ENCODE results near the gene SUPT7L.
A peak's percentile ranks its signal among the peaks of the same experiment; 100 is the strongest.
"Not testable (repeated sequence)": the region's sequence is repeated elsewhere in the genome, so short reads cannot be mapped to it uniquely, and the experiment has no call there.

The SUPT7L gene

DNA sequence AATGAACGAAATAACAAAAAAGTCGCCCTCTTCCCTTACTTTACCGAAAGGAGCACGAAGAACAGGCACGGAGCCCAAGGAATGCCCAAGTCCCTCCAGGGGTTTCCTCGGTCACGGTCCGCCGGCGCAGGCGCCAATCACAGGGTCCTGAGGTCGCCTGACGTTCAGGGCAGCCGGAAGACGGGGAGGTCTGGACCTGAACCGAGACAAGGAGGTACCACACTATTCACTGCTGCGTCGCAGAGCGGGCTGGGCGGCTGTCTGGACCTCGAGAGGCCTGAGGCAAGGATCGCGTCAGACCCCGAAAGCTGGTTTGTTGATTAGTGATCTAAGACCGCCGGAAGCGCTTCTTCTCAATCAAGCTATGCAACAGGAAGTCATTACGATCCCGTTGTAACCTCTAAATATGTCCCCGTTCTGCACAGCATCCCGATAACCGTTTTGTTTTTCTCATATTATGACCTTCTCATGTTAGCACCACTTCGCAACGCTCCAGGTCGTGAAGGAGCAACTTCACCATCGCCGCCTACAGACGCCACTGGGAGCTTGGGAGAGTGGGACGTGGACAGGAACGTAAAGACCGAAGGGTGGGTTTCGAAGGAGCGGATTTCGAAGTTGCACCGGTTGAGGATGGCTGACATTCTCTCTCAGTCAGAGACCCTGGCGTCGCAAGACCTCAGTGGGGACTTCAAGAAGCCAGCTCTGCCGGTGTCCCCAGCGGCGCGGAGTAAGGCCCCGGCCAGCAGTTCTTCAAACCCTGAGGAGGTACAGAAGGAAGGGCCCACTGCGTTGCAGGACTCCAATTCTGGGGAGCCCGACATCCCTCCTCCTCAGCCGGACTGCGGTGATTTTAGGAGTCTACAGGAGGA is at the start of gene SUPT7L, which contains the start of gene SLC4A1AP:
SUPT7L (minus strand) TSS at position 330 of the 869 bp plus-strand sequence. CDS start 1,422 bp downstream, outside the sequence.
SLC4A1AP (plus strand) TSS at position 605 of the 869 bp plus-strand sequence; CDS start at position 631, 26 bp downstream.
- peak; percentile 66 to 81 for DNase-seq

DNA sequence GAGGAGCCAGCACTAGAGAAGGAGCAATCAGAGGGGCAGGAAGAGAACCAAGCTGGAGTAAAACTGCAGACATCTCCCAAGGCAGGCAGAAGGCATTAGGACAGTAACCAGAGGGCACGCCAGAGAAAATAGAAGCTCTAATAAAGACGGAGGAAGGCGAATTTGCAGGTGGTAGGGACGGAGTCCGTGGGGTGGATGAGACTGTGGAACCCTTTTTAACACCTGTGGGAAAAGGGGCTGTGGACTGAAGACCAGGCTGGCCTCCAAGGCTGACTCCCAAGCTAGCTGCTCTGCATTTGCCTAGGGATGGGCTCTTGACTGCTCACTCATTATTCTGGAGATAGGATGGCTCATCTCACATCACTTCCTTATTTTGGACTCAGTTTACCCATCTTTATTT is 49.8 kb upstream of the SUPT7L start:
- DNase-seq = no peak

- no peak for DNase-seq
Measured at GRCh38 chr2:27712522-27712921, 49.1 kb upstream of the SUPT7L start.

DNA sequence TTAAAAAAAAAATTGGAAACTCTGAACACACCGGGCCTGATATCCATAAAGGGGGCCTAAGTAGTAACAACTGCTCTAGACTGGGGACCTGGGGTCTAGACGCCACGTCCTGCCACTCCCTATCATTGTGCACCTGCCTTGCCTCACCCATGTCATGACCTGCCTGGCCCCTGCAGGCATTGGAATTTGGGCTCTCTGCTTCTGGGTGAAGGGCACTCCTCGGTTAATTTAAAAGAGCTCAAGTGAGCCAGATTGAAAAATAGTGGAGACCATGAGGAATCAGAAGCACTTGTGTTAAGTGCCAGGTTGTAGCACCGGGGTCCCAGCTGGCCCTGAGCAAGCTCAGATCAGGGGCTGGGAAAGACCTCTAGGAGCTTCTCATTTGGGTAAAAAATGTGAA is 48.4 kb upstream of the SUPT7L start:
- DNase-seq = no peak

DNA sequence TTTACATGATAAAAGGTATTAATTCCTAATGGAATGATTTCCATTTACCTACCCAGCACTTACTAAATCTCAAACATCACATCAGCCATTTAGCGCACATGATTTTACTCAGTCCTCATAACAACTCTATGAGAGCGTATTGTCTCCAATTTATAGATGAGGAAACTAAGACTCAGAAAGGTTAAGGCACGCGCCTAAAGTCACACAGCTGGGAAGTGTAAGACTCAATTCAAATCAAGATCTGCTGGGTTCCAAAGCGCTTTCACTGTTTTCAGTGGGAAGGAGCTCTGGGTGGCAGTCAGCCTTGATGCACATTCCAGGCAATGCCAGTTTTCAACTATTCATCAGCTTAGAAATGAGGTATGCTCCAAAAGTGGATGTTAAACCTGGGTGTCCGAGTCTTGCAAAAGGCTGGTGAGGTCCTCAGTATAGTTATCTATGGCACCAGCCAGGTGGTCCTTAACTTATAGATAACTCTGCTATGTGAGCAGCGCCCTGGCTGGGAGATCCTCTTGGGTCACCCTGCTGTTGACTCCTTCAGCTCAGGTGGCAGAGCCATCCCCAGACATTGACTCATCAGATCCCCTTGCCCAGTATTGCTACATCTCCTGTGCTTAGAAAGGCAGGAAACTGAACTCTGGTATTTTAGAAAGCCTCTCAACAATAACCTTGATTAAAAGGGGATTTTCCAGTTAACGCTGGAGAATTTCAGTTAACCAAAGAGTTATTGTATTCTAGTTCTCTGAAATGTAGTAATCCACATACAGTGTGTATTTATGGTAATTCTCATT is 47.4 kb upstream of the SUPT7L start:
- no peak for DNase-seq

GRCh38 chr2:27709960-27710575 is 46.7 kb upstream of the SUPT7L start:
- no peak for DNase-seq

DNA sequence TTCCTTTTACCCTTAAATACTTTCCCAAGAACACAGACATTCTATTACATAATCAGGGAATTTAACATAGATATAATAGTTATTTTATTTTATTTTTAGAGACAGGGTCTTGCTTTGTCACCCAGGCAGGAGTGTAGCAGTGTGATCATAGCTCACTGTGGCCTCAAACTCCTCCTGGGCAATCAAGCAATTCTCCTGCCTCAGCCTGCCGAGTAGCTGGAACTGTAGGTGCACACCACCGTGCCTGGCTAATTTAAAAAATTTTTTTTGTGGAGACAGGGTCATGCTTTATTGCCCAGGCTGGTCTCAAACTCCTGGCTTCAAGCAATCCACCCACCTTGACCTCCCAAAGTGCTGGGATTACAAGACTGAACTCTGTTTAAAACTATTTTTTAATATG is 45.9 kb upstream of the SUPT7L start:
- no peak for DNase-seq

GRCh38 chr2:27708666-27709065 is 45.3 kb upstream of the SUPT7L start:
- no peak for DNase-seq

DNA sequence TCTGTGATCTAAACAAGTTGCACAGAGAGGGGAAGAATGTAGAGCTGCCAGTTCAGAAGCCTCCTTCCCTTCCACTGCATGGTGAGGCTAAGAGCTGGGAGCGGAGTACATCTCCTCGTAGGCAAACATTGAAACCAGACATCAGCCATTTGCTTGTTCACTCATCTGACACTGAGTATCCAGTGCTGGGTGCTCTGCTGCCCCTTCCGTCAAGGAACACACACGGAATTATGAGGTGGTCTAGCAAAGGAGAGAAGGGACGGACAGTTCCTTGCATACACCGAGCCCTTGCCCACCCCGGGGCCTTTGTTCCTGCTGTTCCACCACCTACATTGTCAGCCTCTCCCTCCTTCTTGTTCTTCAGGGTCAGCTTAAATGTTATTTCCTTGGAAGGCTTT is 44.8 kb upstream of the SUPT7L start:
- no peak for DNase-seq

DNA sequence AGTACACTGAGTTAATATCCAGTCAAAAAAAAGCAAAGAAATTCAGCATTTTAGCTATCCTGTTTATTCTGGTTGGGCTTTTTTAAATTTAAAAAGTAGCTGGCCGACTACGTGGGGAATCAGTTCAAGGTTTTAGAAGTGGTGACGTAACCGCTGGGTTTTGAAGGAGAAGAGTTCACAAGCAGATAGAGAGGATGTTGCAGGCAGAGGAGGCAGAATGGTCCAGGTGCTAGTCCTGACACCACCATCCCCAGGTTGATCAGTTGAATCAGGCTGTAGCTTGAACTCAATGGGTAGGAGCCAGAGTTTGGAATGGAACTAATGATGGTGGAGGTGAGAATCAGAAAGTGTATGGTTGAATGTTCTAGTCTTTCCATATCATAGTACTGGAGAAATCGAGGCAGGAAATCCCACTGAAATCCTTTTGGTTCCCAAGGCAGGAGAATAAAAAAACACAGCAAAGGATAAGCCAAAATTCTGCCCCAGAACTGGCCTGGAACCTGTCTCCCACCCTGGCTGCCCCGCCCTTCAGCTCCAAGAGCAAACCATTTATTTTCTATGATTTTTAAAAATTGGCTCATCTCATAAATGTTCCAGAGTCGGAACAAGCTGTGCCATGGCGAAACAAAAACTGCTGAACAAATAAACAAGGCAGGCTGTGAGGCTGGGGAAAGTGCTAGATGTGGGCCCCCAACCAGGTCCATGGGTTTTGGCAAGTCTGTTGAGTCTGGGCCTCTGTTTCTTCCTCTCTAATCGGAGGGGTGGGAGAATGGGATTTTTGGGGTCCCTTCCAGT is 44.2 kb upstream of the SUPT7L start:
- no peak for DNase-seq

GRCh38 chr2:27705851-27706622 is 42.6 kb upstream of the SUPT7L start:
- peak; percentile 54 to 73 for DNase-seq

DNA sequence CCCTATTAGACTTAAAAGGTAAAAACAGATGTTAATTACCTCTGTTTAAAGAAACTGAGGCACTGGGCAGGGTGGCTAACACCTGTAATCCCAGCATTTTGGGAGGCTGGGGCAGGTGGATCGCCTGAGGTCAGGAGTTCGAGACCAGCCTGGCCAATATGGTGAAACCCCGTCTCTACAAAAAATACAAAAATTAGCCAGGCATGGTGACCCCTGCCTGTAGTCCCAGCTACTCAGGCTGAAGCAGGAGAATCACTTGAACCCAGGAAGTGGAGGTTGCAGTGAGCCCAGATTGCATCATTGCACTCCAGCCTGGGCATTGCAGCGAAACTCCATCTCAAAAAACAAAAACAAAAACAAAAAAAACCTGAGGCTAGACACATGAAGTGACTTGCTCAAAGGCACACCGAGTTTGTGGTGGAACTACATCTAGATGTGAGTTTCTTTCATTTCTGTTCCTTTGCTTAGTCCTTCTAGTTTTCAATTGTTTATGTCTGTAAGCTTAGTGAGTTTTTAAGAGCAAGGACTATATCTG is 41.0 kb upstream of the SUPT7L start:
- no peak for DNase-seq

GRCh38 chr2:27703638-27704341 is 40.4 kb upstream of the SUPT7L start:
- DNase-seq = peak; percentile 72 to 79

DNA sequence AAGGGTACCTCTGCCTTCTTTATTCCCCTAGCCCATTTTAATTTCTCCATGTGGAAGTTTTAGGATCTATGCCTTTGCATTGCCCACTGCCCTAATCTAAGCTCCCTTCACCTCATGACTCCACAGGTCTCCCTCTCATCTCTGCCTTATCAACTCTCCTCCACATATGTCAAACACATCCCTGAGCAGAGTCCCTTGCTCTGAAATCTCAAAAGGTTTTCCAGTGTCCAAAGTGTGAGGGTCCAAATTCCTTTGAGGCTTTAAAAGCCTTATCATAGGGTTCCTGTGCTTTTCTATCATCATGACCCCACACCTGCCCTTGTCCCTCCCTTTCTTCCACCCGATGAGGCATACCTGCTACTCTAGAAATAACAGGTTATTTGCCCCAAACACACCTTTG is 38.9 kb upstream of the SUPT7L start:
- no peak for DNase-seq

GRCh38 chr2:27701676-27702075 is 38.3 kb upstream of the SUPT7L start:
- DNase-seq = peak; percentile 59 to 84

DNA sequence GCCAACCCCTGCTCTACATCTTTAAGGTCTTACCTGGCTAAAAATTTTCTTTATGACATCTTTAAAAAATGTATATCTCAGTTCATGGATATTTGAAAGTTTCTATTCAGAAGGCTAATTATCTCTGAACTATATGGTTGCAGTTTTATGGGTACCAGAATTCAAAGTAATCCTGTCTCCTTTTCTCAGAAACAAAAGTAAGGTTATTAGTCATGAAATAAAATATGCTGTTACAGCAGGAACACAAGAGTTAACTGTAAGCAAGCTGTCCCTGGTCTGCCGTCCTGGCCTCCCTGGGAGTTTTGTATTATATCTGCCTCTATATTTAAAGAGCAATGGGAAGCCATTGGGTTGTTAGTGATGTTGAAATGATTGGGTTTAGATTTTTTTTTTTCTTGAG is 34.2 kb upstream of the SUPT7L start:
- no peak for DNase-seq

GRCh38 chr2:27690052-27690451 is 26.6 kb upstream of the SUPT7L start:
- DNase-seq = no peak

DNA sequence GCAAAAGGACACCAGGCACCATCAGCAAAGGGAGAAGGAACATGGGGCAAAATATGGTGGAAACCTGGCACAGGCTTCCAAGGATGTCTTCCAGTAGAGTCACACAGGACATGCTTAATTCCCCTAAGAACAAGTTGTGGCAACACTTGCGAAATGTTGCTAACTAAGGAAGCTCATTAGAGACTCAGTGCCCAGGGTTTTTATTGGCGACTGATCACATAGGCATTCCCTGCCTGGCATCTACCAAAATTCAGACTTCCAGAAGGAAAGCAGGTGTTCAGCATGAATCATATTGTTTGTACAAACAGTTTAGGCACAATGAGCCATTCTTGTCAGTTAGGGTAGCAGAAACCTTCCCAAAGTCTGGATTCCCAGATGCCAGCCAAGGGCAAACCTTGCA is 26.0 kb upstream of the SUPT7L start:
- peak; percentile 7 to 9 for DNase-seq

DNA sequence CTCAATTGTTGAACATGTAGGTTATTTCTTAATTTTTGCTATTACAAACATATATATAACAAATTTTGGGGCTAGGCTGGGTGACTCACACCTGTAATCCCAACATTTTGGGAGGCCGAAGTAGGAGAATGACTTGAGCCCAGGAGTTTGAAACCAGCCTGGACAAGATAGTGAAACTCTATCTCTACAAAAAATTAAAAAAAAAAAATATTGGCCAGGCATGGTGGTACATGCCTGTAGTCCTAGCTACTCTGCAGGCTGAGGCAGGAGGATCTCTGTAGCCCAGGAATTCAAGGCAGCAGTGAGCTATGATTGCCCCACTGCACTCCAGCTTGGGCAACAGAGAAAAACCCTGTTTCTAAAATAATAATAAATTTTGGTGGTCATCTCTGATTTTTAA is 23.8 kb upstream of the SUPT7L start:
- DNase-seq = no peak

GRCh38 chr2:27685577-27685976 is 22.2 kb upstream of the SUPT7L start:
- DNase-seq = no peak

GRCh38 chr2:27685006-27685405 is 21.6 kb upstream of the SUPT7L start:
- not testable (repeated sequence) for DNase-seq
